Measurements from ENCODE around the gene TLCD5. TPM values are rescaled to one million over a fixed set of nuclear protein-coding genes. Genes with fewer than 3 reads are reported as not detected.

Gene TLCD5
- total RNA-seq, 1 experiment from 2014 or later: 6.0 TPM

- peak in 1 of 2 experiments; percentile 63 for DNase-seq
- Histone ChIP-seq H3K27ac (peak overlapping the region; percentile 39; the same call in 1 of the 2 replicates), H3K4me2 (peak overlapping the region; percentile 95), H3K4me1 (replicated peaks; ENCODE audit: insufficient read depth) (peaks cover 60% of the 10 kb centered on the region), H3F3A (ENCODE audit: insufficient read depth, low read depth) (peaks cover 28% of the 10 kb centered on the region), H3K4me3 (peak overlapping the region; percentile 90), H3K9me2 (ENCODE audit: insufficient read depth) (no peaks in the 10 kb centered on the region), H3K36me3 (ENCODE audit: low read depth) (no peaks in the 10 kb centered on the region), H3K79me2 (ENCODE audit: low read depth) (peaks cover 68% of the 10 kb centered on the region), H3K27me3 (ENCODE audit: insufficient read depth, low read depth) (no peaks in the 10 kb centered on the region), H2AFZ (no peak overlapping the region), H4K20me1 (ENCODE audit: insufficient read depth) (peaks cover 8% of the 10 kb centered on the region; the same call in 1 of the 2 replicates), H3K9me3 (ENCODE audit: insufficient read depth, low read depth) (0 out of 2 replicates have a peak, but pooled peaks cover 7% of the 10 kb centered on the region)
- intact Hi-C loops (cut with micrococcal nuclease; ENCODE audit: unreplicated experiment): loop anchor here (2.0 to 10.0 kb wide), 2 partner anchors 62 to 166 kb away; no protein-coding TSS in a partner anchor
- ChIA-PET POLR2A (ENCODE audit: unreplicated experiment) (interaction anchor here (0.6 kb wide), 1 partner anchor 164 kb away, joined by 3 read pairs; no protein-coding TSS in a partner anchor), CTCF (interaction anchor here (0.7 kb wide), 1 partner anchor 230 kb away, joined by 3 read pairs; no protein-coding TSS in a partner anchor)
- TF ChIP-seq EZH2 (IDR thresholded peaks at IDR 0.05; ENCODE audit: low read depth) (no peak), CTCF (conservative IDR thresholded peaks at IDR 0.05) (no peak)
- BruUV-seq (replicated peaks): no TSS peak
These were observed 13.2 kb downstream of the TLCD5 start for GRCh38 chr11:120338107-120338933.

- ChIA-PET POLR2A (ENCODE audit: unreplicated experiment) (interaction anchor here (0.6 to 0.7 kb wide), 2 partner anchors 8 to 69 kb away, joined by 4 to 5 read pairs; no protein-coding TSS in a partner anchor), CTCF (no interaction called here)
- H4K20me1 ChIP-seq (ENCODE audit: insufficient read depth): peaks cover 8% of the 10 kb centered on the region; the same call in 1 of the 2 replicates
These were observed 14.3 kb downstream of the TLCD5 start for GRCh38 chr11:120339394-120339890.

More at GRCh38 chr11:120339394-120339890, 14.3 kb downstream of the TLCD5 start:
- Histone ChIP-seq H2AFZ (no peak overlapping the region), H3K4me2 (peak overlapping the region; percentile 95), H3K9me3 (ENCODE audit: insufficient read depth, low read depth) (0 out of 2 replicates have a peak, but pooled peaks cover 7% of the 10 kb centered on the region), H3F3A (ENCODE audit: insufficient read depth, low read depth) (peaks cover 38% of the 10 kb centered on the region), H3K27ac (peak overlapping the region; percentile 52), H3K9me2 (ENCODE audit: insufficient read depth) (no peaks in the 10 kb centered on the region), H3K79me2 (ENCODE audit: low read depth) (peaks cover 79% of the 10 kb centered on the region), H3K27me3 (ENCODE audit: insufficient read depth, low read depth) (no peaks in the 10 kb centered on the region), H3K4me1 (replicated peaks; ENCODE audit: insufficient read depth) (peaks cover 60% of the 10 kb centered on the region), H3K4me3 (peak overlapping the region; percentile 90; the same call in 1 of the 2 replicates), H3K36me3 (ENCODE audit: low read depth) (no peaks in the 10 kb centered on the region)
- peak; percentile 23 to 41 for DNase-seq
- intact Hi-C loops (cut with micrococcal nuclease; ENCODE audit: unreplicated experiment): loop anchor here (2.0 to 10.0 kb wide), 2 partner anchors 61 to 165 kb away; no protein-coding TSS in a partner anchor
- BruUV-seq (replicated peaks): no TSS peak
- TF ChIP-seq CTCF (conservative IDR thresholded peaks at IDR 0.05): no peak
- no peak for TF ChIP-seq EZH2 (IDR thresholded peaks at IDR 0.05; ENCODE audit: low read depth)
